A549 (cell line): ENCODE measurements around the gene ADAMTS13.

ENCODE experiments used
- CEBPB ChIP-seq, 2 experiments: fragments of >200 bp in 1 of 2; sonication (Bioruptor Twin) in 1 of 2; formaldehyde crosslinking in 1 of 2; IDR thresholded peaks; 2 replicates each; pipeline ENCODE4 v1.6.1; 2012 to 2016
- CTCF ChIP-seq: fragments of >200 bp; sonication (Bioruptor Twin); formaldehyde crosslinking; IDR thresholded peaks from 3 replicates; pipeline ENCODE4 v1.5.1; 2016
- EHMT2 ChIP-seq: fragments of 200-600 bp; sonication (generic); IDR thresholded peaks from 2 replicates; pipeline ENCODE4 v1.6.1; 2016; ENCODE audit warnings: antibody characterized with exemption, low read depth, mild to moderate bottlenecking, moderate library complexity
- EP300 ChIP-seq, 2 experiments: fragments of >200 bp; sonication (Bioruptor Twin); formaldehyde crosslinking; IDR thresholded peaks; 2 replicates in 1 of 2; 3 replicates in 1 of 2; pipeline ENCODE4 v1.6.1; 2016 to 2017
- NPAS2 ChIP-seq: fragments of 250-450 bp; sonication (Bioruptor Pico); IDR thresholded peaks from 2 replicates; pipeline ENCODE4 v1.8.0; 2022; ENCODE audit warnings: mild to moderate bottlenecking, moderate library complexity, borderline replicate concordance
- POLR2AphosphoS2 ChIP-seq: conservative IDR thresholded peaks from 2 replicates; pipeline ENCODE4 v1.6.1; 2012; ENCODE audit warnings: low read length, improper control_type of control experiment, inconsistent platforms

GRCh38 chr9:133505901-133506652, 83.9 kb downstream of the ADAMTS13 start:
- no peak for TF ChIP-seq CTCF
- TF ChIP-seq CEBPB (IDR thresholded peaks at IDR 0.05): no peak
- no peak for TF ChIP-seq NPAS2
- TF ChIP-seq EP300 (IDR thresholded peaks at IDR 0.05): no peak
- no peak for TF ChIP-seq EHMT2
- TF ChIP-seq POLR2AphosphoS2: no peak
